Non-pigmented ciliary epithelial cell (primary cell): Measurements from ENCODE around the gene DENND1B.

Source experiments
- DNase-seq: peaks from one replicate; pipeline ENCODE4 v3.0.0-alpha.2; 2010; ENCODE audit warnings: low read depth

The DENND1B gene

GRCh38 chr1:197775282-197776262 is at the start of gene DENND1B:
DENND1B (minus strand) TSS chr1:197775480; CDS start chr1:197775155, 325 bp downstream.
- peak; percentile 80 for DNase-seq

- no peak for DNase-seq
Observed at GRCh38 chr1:197814306-197814705, 39.0 kb upstream of the DENND1B start.

- no peak for DNase-seq
Observed at GRCh38 chr1:197813741-197814140, 38.5 kb upstream of the DENND1B start.

- no peak for DNase-seq
Observed at GRCh38 chr1:197811769-197812168, 36.5 kb upstream of the DENND1B start.

GRCh38 chr1:197810812-197811211 is 35.5 kb upstream of the DENND1B start:
- no peak for DNase-seq

GRCh38 chr1:197808880-197809279 is 33.6 kb upstream of the DENND1B start:
- DNase-seq: no peak

GRCh38 chr1:197807739-197808453 is 32.6 kb upstream of the DENND1B start:
- no peak for DNase-seq

- DNase-seq: no peak
Observed at GRCh38 chr1:197807216-197807615, 31.9 kb upstream of the DENND1B start.

- DNase-seq: no peak
Observed at GRCh38 chr1:197806718-197807117, 31.4 kb upstream of the DENND1B start.

- no peak for DNase-seq
Observed at GRCh38 chr1:197801684-197802083, 26.4 kb upstream of the DENND1B start.

GRCh38 chr1:197801111-197801482 is 25.8 kb upstream of the DENND1B start:
- DNase-seq: no peak

- no peak for DNase-seq
Observed at GRCh38 chr1:197800379-197801110, 25.3 kb upstream of the DENND1B start.

- DNase-seq: no peak
Observed at GRCh38 chr1:197799271-197799670, 24.0 kb upstream of the DENND1B start.

- DNase-seq: no peak
Observed at GRCh38 chr1:197798492-197798891, 23.2 kb upstream of the DENND1B start.

GRCh38 chr1:197797010-197797409 is 21.7 kb upstream of the DENND1B start:
- no peak for DNase-seq

- DNase-seq: no peak
Observed at GRCh38 chr1:197788741-197789739, 13.8 kb upstream of the DENND1B start.

GRCh38 chr1:197787623-197788536 is 12.6 kb upstream of the DENND1B start:
- DNase-seq: no peak

- no peak for DNase-seq
Observed at GRCh38 chr1:197787056-197787455, 11.8 kb upstream of the DENND1B start.

- no peak for DNase-seq
Observed at GRCh38 chr1:197786280-197786679, 11.0 kb upstream of the DENND1B start.

- DNase-seq: no peak
Observed at GRCh38 chr1:197783510-197783948, 8.2 kb upstream of the DENND1B start.
